ENCODE data around the gene TEPSIN. TPM values are rescaled to one million over a fixed set of nuclear protein-coding genes. Genes with fewer than 3 reads are reported as not detected.

Gene TEPSIN
- total RNA-seq, 1 donor from 2014 or later: 60.0 TPM

- intact Hi-C loops (cut with micrococcal nuclease): no loop called here
These were observed 12.3 kb upstream of the TEPSIN start for GRCh38 chr17:81251094-81251708.

GRCh38 chr17:81250286-81251093 lies 11.6 kb upstream of the TEPSIN start:
- intact Hi-C loops (cut with micrococcal nuclease): no loop called here

- intact Hi-C loops (cut with micrococcal nuclease): no loop called here
These were observed 10.6 kb upstream of the TEPSIN start for GRCh38 chr17:81249223-81250040.

GRCh38 chr17:81248649-81249048 lies 9.8 kb upstream of the TEPSIN start:
- intact Hi-C loops (cut with micrococcal nuclease): no loop called here

GRCh38 chr17:81247339-81247990 lies 8.6 kb upstream of the TEPSIN start:
- intact Hi-C loops (cut with micrococcal nuclease): no loop called here

- intact Hi-C loops (cut with micrococcal nuclease): no loop called here
These were observed 8.0 kb upstream of the TEPSIN start for GRCh38 chr17:81246679-81247338.

GRCh38 chr17:81246343-81246670 lies 7.5 kb upstream of the TEPSIN start:
- intact Hi-C loops (cut with micrococcal nuclease): no loop called here

GRCh38 chr17:81245665-81246342 lies 6.9 kb upstream of the TEPSIN start:
- intact Hi-C loops (cut with micrococcal nuclease): no loop called here

- intact Hi-C loops (cut with micrococcal nuclease): no loop called here
These were observed 6.3 kb upstream of the TEPSIN start for GRCh38 chr17:81245024-81245664.

- intact Hi-C loops (cut with micrococcal nuclease): no loop called here
These were observed 5.6 kb upstream of the TEPSIN start for GRCh38 chr17:81244358-81245023.

- intact Hi-C loops (cut with micrococcal nuclease): no loop called here
These were observed 4.4 kb upstream of the TEPSIN start for GRCh38 chr17:81243333-81243664.

GRCh38 chr17:81242421-81243332 lies 3.8 kb upstream of the TEPSIN start:
- intact Hi-C loops (cut with micrococcal nuclease): no loop called here

- intact Hi-C loops (cut with micrococcal nuclease): loop anchor here (1.0 kb wide), 3 partner anchors 100 to 219 kb away; no protein-coding TSS in a partner anchor
These were observed 3.0 kb upstream of the TEPSIN start for GRCh38 chr17:81241648-81242420.

- intact Hi-C loops (cut with micrococcal nuclease): loop anchor here (1.0 kb wide), 3 partner anchors 99 to 218 kb away; no protein-coding TSS in a partner anchor
These were observed 2.3 kb upstream of the TEPSIN start for GRCh38 chr17:81241203-81241602.

GRCh38 chr17:81240761-81241160 lies 1.9 kb upstream of the TEPSIN start:
- intact Hi-C loops (cut with micrococcal nuclease): loop anchor here (1.0 kb wide), 3 partner anchors 98 to 217 kb away; no protein-coding TSS in a partner anchor

GRCh38 chr17:81239714-81240555 lies 1.1 kb upstream of the TEPSIN start:
- intact Hi-C loops (cut with micrococcal nuclease): loop anchor here (1.0 kb wide), 5 partner anchors 13 to 620 kb away; partner anchors contain the start of genes P4HB and SLC38A10

GRCh38 chr17:81238490-81238814 lies 403 bp downstream of the TEPSIN start:
- intact Hi-C loops (cut with micrococcal nuclease): no loop called here

Measured in T-helper 1 cell treated with Interleukin-12 subunit alpha and Interleukin-12 subunit beta and Interleukin-4 antibody, amounts not matched to agents 30 ng/mL and 1 ng/mL, for 36 hours (primary cell).